Activated CD8-positive, alpha-beta T cell treated with anti-CD3 and anti-CD28 coated beads for 36 hours (primary cell): ENCODE data around the gene VCL. TPM values are rescaled to one million over a fixed set of nuclear protein-coding genes. Genes with fewer than 3 reads are reported as not detected.

Source experiments
- ATAC-seq: fragments of 200-7000 bp; cut with Tn5 transposase; one replicate; pipeline ENCODE4 v1.10.0; 2021; ENCODE audit warnings: mild to moderate bottlenecking, moderate library complexity
- CTCF ChIA-PET: fragments of 350-600 bp; sonication (Branson Sonifier 250); formaldehyde crosslinking; loops from one replicate; lab custom pipeline; 2021; ENCODE audit warnings: antibody characterized with exemption; lab: Charles Lee
- POLR2A ChIA-PET: fragments of 350-600 bp; sonication (Branson Sonifier 250); formaldehyde crosslinking; loops from one replicate; lab custom pipeline; 2021; ENCODE audit warnings: antibody characterized with exemption; lab: Charles Lee
- DNase-seq: peaks from one replicate; pipeline ENCODE4 v3.0.0-alpha.2; 2020
- H3K27ac Mint-ChIP-seq: one replicate; pipeline ENCODE4 v1.8.0; 2021; ENCODE audit warnings: mild to moderate bottlenecking, mixed read lengths
- H3K27me3 Mint-ChIP-seq: one replicate; pipeline ENCODE4 v1.8.0; 2021; ENCODE audit warnings: mixed read lengths
- H3K36me3 Mint-ChIP-seq: one replicate; pipeline ENCODE4 v1.8.0; 2021; ENCODE audit warnings: low read depth, mixed read lengths
- H3K4me1 Mint-ChIP-seq: one replicate; pipeline ENCODE4 v1.8.0; 2021; ENCODE audit warnings: low read depth, mixed read lengths
- H3K4me3 Mint-ChIP-seq: one replicate; pipeline ENCODE4 v1.8.0; 2021; ENCODE audit warnings: mild to moderate bottlenecking, moderate library complexity, mixed read lengths
- H3K9me3 Mint-ChIP-seq: one replicate; pipeline ENCODE4 v1.8.0; 2021; ENCODE audit warnings: mixed read lengths
- CTCF ChIP-seq: fragments of 200-600 bp; IDR thresholded peaks from one replicate; pipeline ENCODE4 v1.8.0; 2022; ENCODE audit warnings: antibody characterized with exemption, mild to moderate bottlenecking
- intact Hi-C: fragments of 100-400 bp; cut with micrococcal nuclease; formaldehyde crosslinking; loops from one replicate; pipeline ENCODE4 v1.10.0; 2022
- total RNA-seq, 2 experiments: library from RNA; stranded (reverse); gene quantifications; one replicate each; pipeline ENCODE4 v1.2.3, GENCODE V29; 2021

The VCL gene
- total RNA-seq, 2 experiments from 2014 or later, result 16.9 to 17.7 TPM

DNA sequence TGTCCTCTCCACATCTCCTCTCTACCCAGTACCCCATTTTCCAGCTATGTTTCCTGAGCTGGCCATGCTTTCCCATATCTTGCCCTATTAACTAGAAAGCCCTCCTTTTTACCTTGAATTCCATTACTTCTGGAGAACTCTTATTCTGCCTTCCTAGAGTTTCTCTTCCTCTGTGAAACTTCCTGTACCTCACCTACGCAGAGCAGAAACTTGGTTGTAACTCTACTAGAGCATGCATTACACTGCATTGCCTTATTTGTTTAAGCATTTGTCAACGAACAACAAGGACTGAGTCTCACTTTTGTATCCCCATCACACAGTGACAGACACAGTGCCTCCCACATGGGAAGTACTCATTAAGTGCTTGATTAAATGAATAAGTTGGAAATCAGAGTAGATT is 36.4 kb downstream of the VCL start:
- H3K4me3 Mint-ChIP-seq, result no peak overlapping the region
- H3K9me3 Mint-ChIP-seq, result no peaks in the 10 kb centered on the region
- H3K4me1 Mint-ChIP-seq, result peaks cover 16% of the 10 kb centered on the region
- H3K27ac Mint-ChIP-seq, result no peak overlapping the region
- no peak for ATAC-seq
- no peak for DNase-seq
- no peak for TF ChIP-seq CTCF
- intact Hi-C loops, result no loop called here
- POLR2A ChIA-PET, result no interaction called here
- CTCF ChIA-PET, result interaction anchor here (0.9 to 1.4 kb wide), 4 partner anchors 18 to 148 kb away, joined by 3 to 4 read pairs (median 3); no protein-coding TSS in a partner anchor
- H3K36me3 Mint-ChIP-seq, result no peaks in the 10 kb centered on the region
- no peaks in the 10 kb centered on the region for H3K27me3 Mint-ChIP-seq

DNA sequence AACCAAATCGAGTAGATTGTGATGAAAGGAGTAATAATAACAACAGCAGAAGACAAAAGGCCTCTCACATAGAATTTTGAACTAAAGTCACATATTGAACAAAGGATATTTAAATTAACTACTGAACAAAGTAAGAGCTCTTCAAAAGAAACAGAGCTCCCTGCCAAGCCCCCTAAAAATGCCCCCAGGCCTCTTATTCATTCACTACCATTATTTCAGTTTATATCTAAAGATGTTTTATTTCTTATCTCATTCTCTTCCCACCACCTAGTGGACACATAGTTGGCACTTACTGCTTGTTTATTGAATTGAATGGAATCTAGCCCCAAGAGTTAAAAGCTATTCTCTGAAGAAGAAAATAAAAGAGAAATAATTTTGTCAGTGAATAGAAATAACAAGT is 37.4 kb downstream of the VCL start:
- CTCF ChIA-PET, result interaction anchor here (0.6 to 1.9 kb wide), 11 partner anchors 9 to 726 kb away, joined by 3 to 10 read pairs (median 3); no protein-coding TSS in a partner anchor
- Mint-ChIP-seq H3K4me1 (peaks cover 22% of the 10 kb centered on the region), H3K27me3 (no peaks in the 10 kb centered on the region), H3K9me3 (no peaks in the 10 kb centered on the region), H3K36me3 (no peaks in the 10 kb centered on the region), H3K4me3 (no peak overlapping the region), H3K27ac (no peak overlapping the region)
- ATAC-seq (no peak), DNase-seq (no peak)
- POLR2A ChIA-PET, result no interaction called here
- no peak for TF ChIP-seq CTCF
- intact Hi-C loops, result no loop called here

DNA sequence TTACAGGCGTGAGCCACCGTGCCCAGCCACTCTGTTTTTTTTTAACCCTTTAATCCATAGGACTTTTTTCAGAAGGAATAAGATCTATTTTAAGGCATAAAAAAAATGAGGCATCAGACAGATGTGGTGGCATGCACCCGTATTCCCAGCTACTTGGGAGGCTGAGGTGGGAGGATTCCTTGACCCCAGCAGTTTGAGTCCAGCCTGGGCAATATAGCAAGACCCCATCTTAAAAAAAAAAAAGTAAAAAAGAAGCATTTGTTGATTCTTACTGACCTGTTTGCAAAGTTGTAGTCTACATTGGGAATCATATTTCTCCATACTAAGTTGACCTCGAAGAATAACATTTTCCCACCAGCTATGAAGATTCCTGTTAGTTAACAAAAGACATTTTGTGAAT is 38.6 kb downstream of the VCL start:
- DNase-seq, result no peak
- POLR2A ChIA-PET, result no interaction called here
- no peak for ATAC-seq
- no peak overlapping the region for H3K27ac Mint-ChIP-seq
- no peaks in the 10 kb centered on the region for H3K36me3 Mint-ChIP-seq
- H3K4me1 Mint-ChIP-seq, result peaks cover 23% of the 10 kb centered on the region
- H3K27me3 Mint-ChIP-seq, result no peaks in the 10 kb centered on the region
- CTCF ChIA-PET, result interaction anchor here (0.7 to 1.9 kb wide), 5 partner anchors 13 to 320 kb away, joined by 3 to 10 read pairs (median 5); no protein-coding TSS in a partner anchor
- no peak for TF ChIP-seq CTCF
- intact Hi-C loops, result no loop called here
- H3K4me3 Mint-ChIP-seq, result no peak overlapping the region
- H3K9me3 Mint-ChIP-seq, result no peaks in the 10 kb centered on the region

GRCh38 chr10:74039561-74040145 is 41.7 kb downstream of the VCL start:
- intact Hi-C loops, result no loop called here
- Mint-ChIP-seq H3K4me3 (no peak overlapping the region), H3K4me1 (peaks cover 13% of the 10 kb centered on the region), H3K27ac (no peak overlapping the region), H3K27me3 (no peaks in the 10 kb centered on the region), H3K9me3 (no peaks in the 10 kb centered on the region), H3K36me3 (no peaks in the 10 kb centered on the region)
- POLR2A ChIA-PET, result interaction anchor here (1.0 to 1.6 kb wide), 2 partner anchors 18 to 19 kb away, joined by 3 to 4 read pairs; no protein-coding TSS in a partner anchor
- DNase-seq (no peak), ATAC-seq (no peak)
- no peak for TF ChIP-seq CTCF
- CTCF ChIA-PET, result interaction anchor here (0.6 to 2.1 kb wide), 2 partner anchors 10 to 13 kb away, joined by 3 to 12 read pairs; no protein-coding TSS in a partner anchor
